Neuronal stem cell (in vitro differentiated cells): ENCODE measurements around the gene NKAIN4.

Experiments used
- DNase-seq: peaks from one replicate; pipeline ENCODE4 v3.0.0-alpha.2; 2013; ENCODE audit warnings: low spot score
- H2AFZ ChIP-seq: one replicate; pipeline ENCODE4 v1.6.1; 2013; ENCODE audit warnings: mild to moderate bottlenecking, low read length, inconsistent platforms
- H2AK5ac ChIP-seq: 2 replicates; pipeline ENCODE4 v1.6.1; 2013; ENCODE audit warnings: low read depth, mild to moderate bottlenecking, inconsistent platforms, low read length, moderate library complexity, mixed read lengths
- H2BK120ac ChIP-seq: 2 replicates; pipeline ENCODE4 v1.6.1; 2013; ENCODE audit warnings: low read depth, mild to moderate bottlenecking, inconsistent platforms, low read length, moderate library complexity, mixed read lengths
- H2BK12ac ChIP-seq: one replicate; pipeline ENCODE4 v1.6.1; 2013; ENCODE audit warnings: low read length, inconsistent platforms
- H2BK15ac ChIP-seq: 2 replicates; pipeline ENCODE4 v1.6.1; 2013; ENCODE audit warnings: mild to moderate bottlenecking, low read length, inconsistent platforms, mixed read lengths
- H2BK5ac ChIP-seq: one replicate; pipeline ENCODE4 v1.6.1; 2013; ENCODE audit warnings: inconsistent platforms, mild to moderate bottlenecking, low read length, moderate library complexity
- H3K14ac ChIP-seq: one replicate; pipeline ENCODE4 v1.6.1; 2013; ENCODE audit warnings: low read length, inconsistent platforms
- H3K18ac ChIP-seq: 2 replicates; pipeline ENCODE4 v1.6.1; 2013; ENCODE audit warnings: low read length, inconsistent platforms
- H3K23ac ChIP-seq: 2 replicates; pipeline ENCODE4 v1.6.1; 2013; ENCODE audit warnings: low read depth, mild to moderate bottlenecking, mixed read lengths, low read length, inconsistent platforms; ENCODE audit not compliant: poor library complexity
- H3K27ac ChIP-seq: replicated peaks from 3 replicates; pipeline ENCODE4 v1.5.1; 2013; ENCODE audit warnings: low read length, inconsistent platforms
- H3K27me3 ChIP-seq, 3 experiments: 2 replicates each; pipeline ENCODE4 v1.6.1; 2013; ENCODE audit warnings: low read length in 3 of 3, mild to moderate bottlenecking in 2 of 3, inconsistent platforms in 1 of 3, low read depth in 1 of 3, mixed read lengths in 1 of 3, moderate library complexity in 1 of 3; ENCODE audit not compliant: control insufficient read depth in 3 of 3, insufficient read depth in 3 of 3
- H3K36me3 ChIP-seq, 2 donors: replicated peaks in 1 of 2; 2 replicates each; pipeline ENCODE4 v1.6.1; 2013; ENCODE audit warnings: low read length in 2 of 2; ENCODE audit not compliant: control insufficient read depth in 2 of 2, insufficient read depth in 2 of 2
- H3K4ac ChIP-seq: 2 replicates; pipeline ENCODE4 v1.6.1; 2013; ENCODE audit warnings: inconsistent platforms, mild to moderate bottlenecking, low read length, moderate library complexity
- H3K4me1 ChIP-seq, 2 donors: 1 replicate in 1 of 2; 2 replicates in 1 of 2; pipeline ENCODE4 v1.6.1; 2013; ENCODE audit warnings: low read length in 2 of 2, low read depth in 1 of 2; ENCODE audit not compliant: control insufficient read depth in 2 of 2, insufficient read depth in 1 of 2
- H3K4me2 ChIP-seq: one replicate; pipeline ENCODE4 v1.6.1; 2013; ENCODE audit warnings: mild to moderate bottlenecking, low read length, inconsistent platforms; ENCODE audit not compliant: insufficient read depth, poor library complexity, severe bottlenecking
- H3K4me3 ChIP-seq, 2 donors: 2 replicates each; pipeline ENCODE4 v1.5.1; 2013; ENCODE audit warnings: low read length in 2 of 2, mild to moderate bottlenecking in 2 of 2, inconsistent platforms in 1 of 2, moderate library complexity in 1 of 2
- H3K79me1 ChIP-seq: one replicate; pipeline ENCODE4 v1.6.1; 2013; ENCODE audit warnings: low read depth, mild to moderate bottlenecking, inconsistent platforms, low read length, moderate library complexity
- H3K9ac ChIP-seq: one replicate; pipeline ENCODE4 v1.6.1; 2013; ENCODE audit warnings: mild to moderate bottlenecking, low read depth, low read length, inconsistent platforms; ENCODE audit not compliant: poor library complexity
- H3K9me3 ChIP-seq, 2 donors: replicated peaks in 1 of 2; 2 replicates each; pipeline versions ENCODE3 to v1.6.1; 2013; ENCODE audit warnings: low read length in 2 of 2, mild to moderate bottlenecking in 2 of 2, inconsistent platforms in 1 of 2, low read depth in 1 of 2, mixed read lengths in 1 of 2, moderate library complexity in 1 of 2; ENCODE audit not compliant: control insufficient read depth in 2 of 2, insufficient read depth in 1 of 2
- H4K8ac ChIP-seq: one replicate; pipeline ENCODE4 v1.6.1; 2013; ENCODE audit warnings: low read depth, mild to moderate bottlenecking, inconsistent platforms, low read length, moderate library complexity
- H4K91ac ChIP-seq: one replicate; pipeline ENCODE4 v1.6.1; 2013; ENCODE audit warnings: low read length, low read depth, mild to moderate bottlenecking, inconsistent platforms; ENCODE audit not compliant: poor library complexity
- WGBS, 2 donors: extraction: QIAGEN DNeasy Blood & Tissue Kit; methylation state at CpG; one replicate each; pipeline ENCODE4 v1.1.7; 2013; ENCODE audit warnings: missing lambda C conversion rate in 2 of 2, mixed read lengths in 1 of 2; ENCODE audit not compliant: insufficient read length in 2 of 2, insufficient replicate concordance in 1 of 2; ENCODE audit errors: extremely low coverage in 2 of 2; 5-methylcytosine and 5-hydroxymethylcytosine counted together

Gene NKAIN4

DNA sequence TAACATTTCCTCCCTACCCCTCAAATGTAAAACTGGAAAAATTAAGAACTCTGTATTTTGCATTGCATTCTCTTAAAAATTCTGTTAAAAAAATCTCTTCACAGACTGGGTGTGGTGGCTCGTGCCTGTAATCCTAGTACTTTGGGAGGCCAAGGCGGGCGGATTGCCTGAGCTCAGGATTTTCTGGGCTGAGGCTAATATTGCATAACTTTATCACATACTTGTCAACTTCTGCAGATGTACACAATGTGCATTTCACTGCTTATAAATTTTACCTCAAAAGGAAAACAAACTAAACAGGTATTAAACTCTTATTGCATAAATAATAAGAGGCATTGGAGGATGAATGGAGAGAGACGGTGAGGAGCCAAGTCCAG lies 59.5 kb downstream of the NKAIN4 start:
- Histone ChIP-seq H3K36me3 (peaks cover 12 to 55% of the 10 kb centered on the region in 2 donors), H3K9me3 (no peaks in the 10 kb centered on the region), H4K91ac (no peak overlapping the region), H2BK120ac (no peak overlapping the region), H3K27me3 (no peaks in the 10 kb centered on the region), H3K4ac (no peak overlapping the region), H3K18ac (no peak overlapping the region), H3K9ac (no peak overlapping the region), H2BK15ac (no peak overlapping the region), H3K23ac (no peak overlapping the region), H3K27ac (no peak overlapping the region), H2BK5ac (no peak overlapping the region), H3K4me2 (no peak overlapping the region), H4K8ac (no peak overlapping the region), H3K4me1 (peaks cover 0 to 2% of the 10 kb centered on the region in 2 donors), H2AFZ (no peak overlapping the region), H2BK12ac (no peak overlapping the region), H2AK5ac (no peak overlapping the region), H3K14ac (no peak overlapping the region), H3K4me3 (no peak overlapping the region), H3K79me1 (peaks cover 4% of the 10 kb centered on the region)
- no CpG with 5 or more reads among the region's 4 CpGs for WGBS, 2 donors
- no peak for DNase-seq

DNA sequence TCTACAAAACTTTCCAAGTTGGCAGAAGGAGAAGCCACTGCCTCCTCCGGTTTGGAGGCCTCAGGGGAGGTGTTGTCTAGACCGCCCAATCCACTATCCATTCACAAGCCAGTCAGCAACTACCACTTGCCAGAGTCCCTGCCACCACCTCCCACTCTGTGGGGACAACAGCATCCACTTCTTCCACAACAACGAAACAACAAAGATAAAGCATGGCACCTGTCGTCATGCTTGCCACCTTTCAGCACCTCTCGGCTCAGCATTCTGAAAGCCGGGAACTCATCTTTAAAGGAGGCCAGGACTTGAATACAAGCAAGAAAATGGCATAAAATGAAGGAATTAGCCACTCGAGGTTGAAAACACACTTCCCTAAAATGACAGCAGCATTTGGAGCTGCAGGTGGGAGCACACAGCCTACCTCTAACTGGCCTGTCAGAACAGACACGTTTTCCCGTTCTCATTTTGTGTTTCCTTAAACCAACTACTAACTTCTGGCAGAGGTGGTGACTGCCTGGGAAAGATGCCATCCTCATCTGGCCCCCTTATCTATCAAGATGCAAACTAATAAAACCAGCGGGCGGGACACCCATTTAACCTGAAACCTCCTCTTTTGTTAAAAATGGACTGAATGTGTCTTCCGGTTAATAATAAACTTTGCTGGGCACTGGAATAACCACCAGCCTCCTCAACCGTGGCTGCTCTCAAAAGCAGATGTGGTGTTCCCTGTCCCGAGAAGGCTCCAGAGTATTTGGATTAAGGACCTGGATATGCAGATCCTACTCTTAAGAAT lies 60.1 kb downstream of the NKAIN4 start:
- Histone ChIP-seq H3K27me3 (no peaks in the 10 kb centered on the region), H3K14ac (no peak overlapping the region), H2AK5ac (no peak overlapping the region), H3K9me3 (no peaks in the 10 kb centered on the region), H2BK120ac (no peak overlapping the region), H4K8ac (peak overlapping the region; percentile 65), H3K4ac (no peak overlapping the region), H3K4me1 (peaks cover 0 to 3% of the 10 kb centered on the region in 2 donors), H3K4me3 (no peak overlapping the region), H3K36me3 (peaks cover 12 to 50% of the 10 kb centered on the region in 2 donors), H2BK12ac (no peak overlapping the region), H4K91ac (no peak overlapping the region), H2AFZ (no peak overlapping the region), H3K79me1 (peaks cover 7% of the 10 kb centered on the region), H3K27ac (no peak overlapping the region), H2BK5ac (peak overlapping the region; percentile 87), H2BK15ac (no peak overlapping the region), H3K23ac (peak overlapping the region; percentile 73), H3K4me2 (no peak overlapping the region), H3K9ac (no peak overlapping the region), H3K18ac (peak overlapping the region; percentile 38)
- DNase-seq = no peak
- no CpG with 5 or more reads among the region's 14 CpGs for WGBS, 2 donors

DNA sequence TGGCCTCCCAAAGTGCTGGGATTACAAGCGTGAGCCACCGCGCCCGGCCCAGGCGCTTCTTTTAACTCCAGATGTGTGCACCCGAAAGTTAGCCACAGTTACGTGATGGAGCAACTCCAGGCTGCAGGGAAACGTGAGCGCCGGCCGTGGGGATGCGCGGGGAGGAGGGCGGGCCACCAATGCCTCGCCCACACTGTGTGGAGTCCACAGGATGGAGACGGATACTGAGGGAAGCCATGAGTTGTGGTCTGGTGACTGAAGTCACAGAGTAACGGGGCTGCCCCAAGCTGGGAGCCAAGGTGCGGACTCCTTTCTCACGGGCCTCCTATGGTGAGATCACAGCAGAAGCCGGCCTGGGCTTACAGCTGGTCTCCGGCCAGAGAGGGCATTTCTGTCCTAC lies 61.5 kb downstream of the NKAIN4 start:
- no peak overlapping the region for H3K27ac ChIP-seq
- peak overlapping the region; percentile 85 for H3K23ac ChIP-seq
- no peaks in the 10 kb centered on the region for H3K9me3 ChIP-seq
- no peak overlapping the region for H2BK15ac ChIP-seq
- H3K36me3 ChIP-seq = peaks cover 10 to 37% of the 10 kb centered on the region in 2 donors
- no peak overlapping the region for H2BK5ac ChIP-seq
- peaks cover 7% of the 10 kb centered on the region for H3K79me1 ChIP-seq
- no CpG with 5 or more reads among the region's 21 CpGs for WGBS, 2 donors
- H4K8ac ChIP-seq = no peak overlapping the region
- H3K4me2 ChIP-seq = no peak overlapping the region
- H4K91ac ChIP-seq = no peak overlapping the region
- H3K27me3 ChIP-seq = no peaks in the 10 kb centered on the region
- H2BK120ac ChIP-seq = no peak overlapping the region
- peak overlapping the region; percentile 31 for H3K14ac ChIP-seq
- no peak overlapping the region for H2AFZ ChIP-seq
- no peak overlapping the region for H3K4ac ChIP-seq
- H3K4me3 ChIP-seq = no peak overlapping the region
- no peak for DNase-seq
- no peak overlapping the region for H3K9ac ChIP-seq
- no peak overlapping the region for H2BK12ac ChIP-seq
- peak overlapping the region; percentile 64 for H3K18ac ChIP-seq
- no peak overlapping the region for H2AK5ac ChIP-seq
- H3K4me1 ChIP-seq = peaks cover 0 to 3% of the 10 kb centered on the region in 2 donors

DNA sequence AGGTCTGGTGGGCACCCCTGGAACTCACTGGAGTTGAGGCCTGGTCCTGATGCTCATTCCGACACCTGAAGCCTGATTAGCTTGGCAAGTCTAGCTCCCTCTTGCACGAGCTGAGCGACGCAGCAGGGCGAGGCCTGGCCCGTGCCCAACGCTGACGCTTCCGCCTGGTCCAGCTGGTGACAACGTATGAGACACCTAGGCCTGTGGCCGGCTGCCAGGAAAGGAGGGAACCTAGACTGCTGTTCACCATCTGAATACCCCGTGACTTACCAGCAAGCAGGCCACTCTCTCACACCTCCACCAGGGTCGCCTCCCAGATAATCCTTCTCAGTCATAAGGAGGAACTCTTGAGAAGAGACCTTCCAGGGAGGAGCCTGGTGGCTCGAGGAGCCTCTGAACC lies 62.9 kb downstream of the NKAIN4 start:
- H2AK5ac ChIP-seq = no peak overlapping the region
- no peak overlapping the region for H2BK15ac ChIP-seq
- H2BK12ac ChIP-seq = no peak overlapping the region
- peaks cover 0 to 2% of the 10 kb centered on the region in 2 donors for H3K4me1 ChIP-seq
- peak overlapping the region in 1 of 2 donors; percentile 57 for H3K4me3 ChIP-seq
- H3K4me2 ChIP-seq = no peak overlapping the region
- H3K23ac ChIP-seq = peak overlapping the region; percentile 43
- H3K4ac ChIP-seq = no peak overlapping the region
- H3K79me1 ChIP-seq = peaks cover 5% of the 10 kb centered on the region
- WGBS, 2 donors = no CpG with 5 or more reads among the region's 14 CpGs
- H3K18ac ChIP-seq = no peak overlapping the region
- no peak overlapping the region for H2BK120ac ChIP-seq
- no peak overlapping the region for H3K27ac ChIP-seq
- no peak overlapping the region for H4K8ac ChIP-seq
- no peak overlapping the region for H3K9ac ChIP-seq
- H3K27me3 ChIP-seq = no peaks in the 10 kb centered on the region
- H2BK5ac ChIP-seq = no peak overlapping the region
- H2AFZ ChIP-seq = no peak overlapping the region
- peaks cover 5 to 24% of the 10 kb centered on the region in 2 donors for H3K36me3 ChIP-seq
- H3K14ac ChIP-seq = no peak overlapping the region
- H4K91ac ChIP-seq = no peak overlapping the region
- no peak for DNase-seq
- H3K9me3 ChIP-seq = no peaks in the 10 kb centered on the region
